ENCODE measurements around the gene PHLDB3.
"Not testable (repeated sequence)": the region's sequence is repeated elsewhere in the genome, so short reads cannot be mapped to it uniquely, and the experiment has no call there.

PHLDB3 gene

GRCh38 chr19:43527860-43528622 is 23.5 kb upstream of the PHLDB3 start:
- no peak overlapping the region for H3K4me3 ChIP-seq (ENCODE audit: low read depth, low read length)

- H3K4me3 ChIP-seq (ENCODE audit: low read depth, low read length) = peak within 1 kb of the TSS; percentile 74
Measured at GRCh38 chr19:43526884-43527859, 22.6 kb upstream of the PHLDB3 start, which contains the start of gene ETHE1. TSS of gene ETHE1 (minus strand) at chr19:43527201. CDS start at chr19:43527177, 24 bp downstream.

- H3K4me3 ChIP-seq (ENCODE audit: low read depth, low read length) = peak overlapping the region; percentile 74
Measured at GRCh38 chr19:43525836-43526771, 21.6 kb upstream of the PHLDB3 start.

GRCh38 chr19:43524922-43525835 is 20.6 kb upstream of the PHLDB3 start:
- peak overlapping the region; percentile 74 for H3K4me3 ChIP-seq (ENCODE audit: low read depth, low read length)

GRCh38 chr19:43523696-43524095 is 19.1 kb upstream of the PHLDB3 start:
- not testable (repeated sequence) for H3K4me3 ChIP-seq (ENCODE audit: low read depth, low read length)

GRCh38 chr19:43522929-43523328 is 18.4 kb upstream of the PHLDB3 start:
- no peak overlapping the region for H3K4me3 ChIP-seq (ENCODE audit: low read depth, low read length)

- H3K4me3 ChIP-seq (ENCODE audit: low read depth, low read length) = no peak overlapping the region
Measured at GRCh38 chr19:43519436-43520088, 15.0 kb upstream of the PHLDB3 start.

GRCh38 chr19:43518051-43518450 is 13.5 kb upstream of the PHLDB3 start:
- no peak overlapping the region for H3K4me3 ChIP-seq (ENCODE audit: low read depth, low read length)

- H3K4me3 ChIP-seq (ENCODE audit: low read depth, low read length) = not testable (repeated sequence)
Measured at GRCh38 chr19:43512399-43512798, 7.9 kb upstream of the PHLDB3 start.

GRCh38 chr19:43511324-43511723 is 6.8 kb upstream of the PHLDB3 start:
- H3K4me3 ChIP-seq (ENCODE audit: low read depth, low read length) = no peak overlapping the region

GRCh38 chr19:43510713-43511112 is 6.2 kb upstream of the PHLDB3 start:
- no peak overlapping the region for H3K4me3 ChIP-seq (ENCODE audit: low read depth, low read length)

GRCh38 chr19:43507880-43508279 is 3.3 kb upstream of the PHLDB3 start:
- H3K4me3 ChIP-seq (ENCODE audit: low read depth, low read length) = no peak overlapping the region

- H3K4me3 ChIP-seq (ENCODE audit: low read depth, low read length) = no peak overlapping the region
Measured at GRCh38 chr19:43506629-43507028, 2.1 kb upstream of the PHLDB3 start.

GRCh38 chr19:43505941-43506340 is 1.4 kb upstream of the PHLDB3 start:
- H3K4me3 ChIP-seq (ENCODE audit: low read depth, low read length) = no peak overlapping the region

GRCh38 chr19:43505186-43505456 is 575 bp upstream of the PHLDB3 start:
- peak overlapping the region; percentile 63 for H3K4me3 ChIP-seq (ENCODE audit: low read depth, low read length)

GRCh38 chr19:43503501-43504425 is 783 bp downstream of the PHLDB3 start:
- H3K4me3 ChIP-seq (ENCODE audit: low read depth, low read length) = peak overlapping the region; percentile 63

- H3K4me3 ChIP-seq (ENCODE audit: low read depth, low read length) = no peak overlapping the region
Measured at GRCh38 chr19:43502419-43502976, 2.0 kb downstream of the PHLDB3 start.

Measured in iPS-11a (cell line).